Small intestine (tissue), 7 donors: ENCODE results near the gene TMEM40. TPM values are rescaled to one million over a fixed set of nuclear protein-coding genes. Genes with fewer than 3 reads are reported as not detected.

ENCODE experiments used
- DNase-seq, 2 donors: peaks; one replicate each; pipeline versions ENCODE4 v3.0.0 to v3.0.0-alpha.2; 2013
- FAIRE-seq: peaks from 2 replicates; lab custom pipeline; 2012; peaks lifted over from hg19 to GRCh38; lab: Jason Lieb, UNC
- H3K27ac ChIP-seq, 3 donors: one replicate each; pipeline ENCODE4 v1.5.1; 2013; ENCODE audit warnings: low read length in 2 of 3, mild to moderate bottlenecking in 2 of 3, control low read depth in 1 of 3, inconsistent platforms in 1 of 3, low read depth in 1 of 3, moderate library complexity in 1 of 3
- H3K27me3 ChIP-seq, 3 donors: one replicate each; pipeline ENCODE4 v1.6.1; 2013; ENCODE audit warnings: low read length in 3 of 3, inconsistent platforms in 1 of 3; ENCODE audit not compliant: control insufficient read depth in 3 of 3, insufficient read depth in 3 of 3
- H3K36me3 ChIP-seq, 3 donors: one replicate each; pipeline ENCODE4 v1.6.1; 2013; ENCODE audit warnings: low read length in 3 of 3, inconsistent platforms in 1 of 3, low read depth in 1 of 3, mild to moderate bottlenecking in 1 of 3, moderate library complexity in 1 of 3; ENCODE audit not compliant: control insufficient read depth in 3 of 3, insufficient read depth in 2 of 3
- H3K4me1 ChIP-seq, 3 donors: one replicate each; pipeline ENCODE4 v1.6.1; 2013; ENCODE audit warnings: low read length in 2 of 3, inconsistent platforms in 1 of 3, low read depth in 1 of 3, mild to moderate bottlenecking in 1 of 3, moderate library complexity in 1 of 3; ENCODE audit not compliant: control insufficient read depth in 3 of 3, insufficient read depth in 2 of 3
- H3K4me3 ChIP-seq, 3 donors: one replicate each; pipeline ENCODE4 v1.5.1; 2013; ENCODE audit warnings: low read length in 3 of 3, control low read depth in 1 of 3, inconsistent platforms in 1 of 3, low read depth in 1 of 3, mild to moderate bottlenecking in 1 of 3, moderate library complexity in 1 of 3
- H3K9me3 ChIP-seq, 2 donors: one replicate each; pipeline ENCODE4 v1.6.1; 2013; ENCODE audit warnings: low read depth in 1 of 2, low read length in 1 of 2; ENCODE audit not compliant: control insufficient read depth in 2 of 2, insufficient read depth in 1 of 2
- WGBS, 3 donors: extraction: QIAGEN DNeasy Blood & Tissue Kit; methylation state at CpG; one replicate each; pipeline ENCODE4 v1.1.7; 2013; 5-methylcytosine and 5-hydroxymethylcytosine counted together
- polyA plus RNA-seq, 4 donors: library from polyadenylated mRNA; stranded (reverse) in 3 of 4; unstranded in 1 of 4; fragments of 200-250 nt in 3 of 4; fragments of 120-200 nt in 1 of 4; gene quantifications; one replicate each; pipeline versions ENCODE4 v1.2.1 to v1.2.3, GENCODE V29; 2013
- donor health status: healthy with polysubstance abuse.
- donor health status: control.
- donor health status: control.
- donor health status: Bipolar disorder and iron deficiency.
- donor health status: healthy.

The TMEM40 gene
- polyA plus RNA-seq, 4 donors = 0.07 to 0.25 TPM; not detected in 2

- no peak for FAIRE-seq
- H3K27me3 ChIP-seq = no peaks in the 10 kb centered on the region
- H3K27ac ChIP-seq = no peak overlapping the region
- no peaks in the 10 kb centered on the region for H3K9me3 ChIP-seq
- WGBS, 3 donors = 71 to 85% (median 82%) methylated on average over 2 of the region's 2 CpGs
- no peak for DNase-seq
- H3K36me3 ChIP-seq = no peaks in the 10 kb centered on the region
- H3K4me3 ChIP-seq = no peak overlapping the region
- no peaks in the 10 kb centered on the region for H3K4me1 ChIP-seq
These were observed 17.9 kb downstream of the TMEM40 start for GRCh38 chr3:12741209-12741608.

- WGBS, 3 donors = 67 to 83% (median 81%) methylated on average over 6 of the region's 6 CpGs
- no peak overlapping the region for H3K4me3 ChIP-seq
These were observed 21.2 kb downstream of the TMEM40 start for GRCh38 chr3:12737833-12738232.

GRCh38 chr3:12737319-12737718, 21.7 kb downstream of the TMEM40 start:
- H3K9me3 ChIP-seq = no peaks in the 10 kb centered on the region
- H3K4me3 ChIP-seq = no peak overlapping the region
- no peaks in the 10 kb centered on the region for H3K4me1 ChIP-seq
- WGBS, 3 donors = 77 to 88% (median 86%) methylated on average over 2 of the region's 2 CpGs
- H3K27me3 ChIP-seq = no peaks in the 10 kb centered on the region
- H3K36me3 ChIP-seq = no peaks in the 10 kb centered on the region
- no peak overlapping the region for H3K27ac ChIP-seq
- DNase-seq (no peak), FAIRE-seq (no peak)

More at GRCh38 chr3:12737833-12738232, 21.2 kb downstream of the TMEM40 start:
- no peaks in the 10 kb centered on the region for H3K36me3 ChIP-seq
- FAIRE-seq (no peak), DNase-seq (no peak)
- H3K9me3 ChIP-seq = no peaks in the 10 kb centered on the region
- no peaks in the 10 kb centered on the region for H3K27me3 ChIP-seq
- H3K4me1 ChIP-seq = no peaks in the 10 kb centered on the region
- H3K27ac ChIP-seq = no peak overlapping the region

DNA sequence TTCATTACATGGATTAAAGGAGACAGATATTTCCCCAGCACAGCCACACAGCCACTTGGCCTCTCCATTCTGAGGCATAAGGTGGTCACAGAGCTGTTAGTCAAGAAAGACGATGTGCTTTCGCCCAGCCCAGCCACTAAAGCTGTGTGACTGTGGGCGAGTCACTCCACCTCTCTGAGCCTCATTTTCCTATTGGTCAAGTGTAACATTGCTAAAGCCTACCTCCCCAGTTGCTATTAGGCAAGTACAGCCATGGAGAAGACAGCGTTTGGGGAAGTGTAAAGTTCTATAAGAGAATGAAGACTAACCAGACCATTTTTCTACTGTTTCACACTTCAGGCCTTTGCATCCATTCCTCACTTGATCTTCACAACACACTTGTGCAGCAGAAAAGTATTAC, 24.1 kb downstream of the TMEM40 start:
- Histone ChIP-seq H3K9me3 (no peaks in the 10 kb centered on the region), H3K36me3 (no peaks in the 10 kb centered on the region), H3K4me3 (no peak overlapping the region), H3K4me1 (no peaks in the 10 kb centered on the region), H3K27me3 (no peaks in the 10 kb centered on the region), H3K27ac (no peak overlapping the region)
- 87 to 92% (median 88%) methylated on average over 4 of the region's 4 CpGs for WGBS, 3 donors
- FAIRE-seq (no peak), DNase-seq (no peak)

DNA sequence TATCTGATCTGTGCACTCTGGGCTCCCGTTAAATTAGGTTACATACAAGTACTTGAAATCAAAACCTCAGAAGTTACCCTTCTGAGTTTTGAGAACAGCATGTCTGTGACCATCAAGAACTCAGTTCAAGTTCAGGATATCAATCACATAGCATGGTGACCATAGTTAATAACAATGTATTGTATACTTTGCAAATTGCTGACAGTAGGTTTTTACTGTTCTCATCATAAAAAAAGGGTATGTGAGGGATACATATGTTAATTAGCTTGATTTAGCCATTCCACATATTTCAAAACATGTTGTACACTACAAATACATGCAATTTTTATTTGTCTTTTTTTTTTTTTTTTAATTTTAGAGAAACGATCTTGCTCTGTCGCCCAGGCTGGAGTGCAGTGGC, 25.5 kb downstream of the TMEM40 start:
- Histone ChIP-seq H3K4me3 (no peak overlapping the region), H3K4me1 (no peaks in the 10 kb centered on the region), H3K27ac (no peak overlapping the region), H3K9me3 (no peaks in the 10 kb centered on the region), H3K36me3 (no peaks in the 10 kb centered on the region), H3K27me3 (no peaks in the 10 kb centered on the region)
- 53 to 70% (median 69%) methylated on average over 3 of the region's 3 CpGs for WGBS, 3 donors
- no peak for DNase-seq
- FAIRE-seq = no peak

GRCh38 chr3:12730506-12731242, 28.4 kb downstream of the TMEM40 start:
- no peak overlapping the region for H3K27ac ChIP-seq
- no peaks in the 10 kb centered on the region for H3K36me3 ChIP-seq
- FAIRE-seq = no peak
- no peaks in the 10 kb centered on the region for H3K27me3 ChIP-seq
- no peaks in the 10 kb centered on the region for H3K9me3 ChIP-seq
- DNase-seq = no peak
- 69 to 82% (median 72%) methylated on average over 4 of the region's 4 CpGs for WGBS, 3 donors
- no peak overlapping the region for H3K4me3 ChIP-seq
- H3K4me1 ChIP-seq = no peaks in the 10 kb centered on the region

- Histone ChIP-seq H3K4me3 (no peak overlapping the region), H3K27me3 (no peaks in the 10 kb centered on the region), H3K4me1 (no peaks in the 10 kb centered on the region), H3K27ac (no peak overlapping the region), H3K36me3 (no peaks in the 10 kb centered on the region), H3K9me3 (no peaks in the 10 kb centered on the region)
- DNase-seq = no peak
- 54 to 69% (median 60%) methylated on average over 7 of the region's 7 CpGs for WGBS, 3 donors
- FAIRE-seq = no peak
These were observed 29.9 kb downstream of the TMEM40 start for GRCh38 chr3:12729051-12729651.

GRCh38 chr3:12727937-12728336, 31.1 kb downstream of the TMEM40 start:
- no peak for FAIRE-seq
- H3K27ac ChIP-seq = no peak overlapping the region
- no peaks in the 10 kb centered on the region for H3K4me1 ChIP-seq
- no peaks in the 10 kb centered on the region for H3K36me3 ChIP-seq
- no peak for DNase-seq
- no peaks in the 10 kb centered on the region for H3K27me3 ChIP-seq
- 46 to 87% (median 46%) methylated on average over 2 of the region's 2 CpGs for WGBS, 3 donors
- H3K4me3 ChIP-seq = no peak overlapping the region
- H3K9me3 ChIP-seq = no peaks in the 10 kb centered on the region
